H9 (cell line): ENCODE measurements around the gene IFT57. TPM values are rescaled to one million over a fixed set of nuclear protein-coding genes. Genes with fewer than 3 reads are reported as not detected.

Source experiments
- DNase-seq: peaks from one replicate; pipeline ENCODE4 v3.0.0-alpha.2; 2017
- H2AFZ ChIP-seq: one replicate; pipeline ENCODE4 v1.6.1; 2013; ENCODE audit warnings: mild to moderate bottlenecking, low read length, control low read depth, moderate library complexity
- H2AK5ac ChIP-seq: 2 replicates; pipeline ENCODE4 v1.6.1; 2013; ENCODE audit warnings: low read length, control low read depth, mixed read lengths; ENCODE audit not compliant: insufficient read length
- H2BK120ac ChIP-seq: one replicate; pipeline ENCODE4 v1.6.1; 2013; ENCODE audit warnings: low read depth, mild to moderate bottlenecking, low read length, control low read depth, inconsistent platforms; ENCODE audit not compliant: poor library complexity, severe bottlenecking
- H2BK12ac ChIP-seq: 2 replicates; pipeline ENCODE4 v1.6.1; 2013; ENCODE audit warnings: low read length, control low read depth, mixed read lengths, low read depth; ENCODE audit not compliant: insufficient read length
- H2BK15ac ChIP-seq: 2 replicates; pipeline ENCODE4 v1.6.1; 2013; ENCODE audit warnings: low read depth, low read length, control low read depth
- H2BK20ac ChIP-seq: one replicate; pipeline ENCODE4 v1.6.1; 2013; ENCODE audit warnings: low read depth, mild to moderate bottlenecking, low read length, control low read depth, inconsistent platforms; ENCODE audit not compliant: poor library complexity, severe bottlenecking
- H2BK5ac ChIP-seq: 2 replicates; pipeline ENCODE4 v1.6.1; 2013; ENCODE audit warnings: low read length, control low read depth, mixed read lengths; ENCODE audit not compliant: insufficient read length
- H3K14ac ChIP-seq: 2 replicates; pipeline ENCODE4 v1.6.1; 2013; ENCODE audit warnings: low read length, control low read depth; ENCODE audit not compliant: insufficient read depth
- H3K18ac ChIP-seq: 2 replicates; pipeline ENCODE4 v1.6.1; 2013; ENCODE audit warnings: low read depth, mild to moderate bottlenecking, mixed read lengths, low read length, control low read depth; ENCODE audit not compliant: insufficient read length
- H3K23ac ChIP-seq: 2 replicates; pipeline ENCODE4 v1.6.1; 2013; ENCODE audit warnings: low read length, control low read depth, mixed read lengths, low read depth; ENCODE audit not compliant: insufficient read length
- H3K23me2 ChIP-seq: 2 replicates; pipeline ENCODE4 v1.6.1; 2013; ENCODE audit warnings: low read depth, mild to moderate bottlenecking, mixed read lengths, low read length, control low read depth; ENCODE audit not compliant: insufficient read length, poor library complexity, severe bottlenecking
- H3K27ac ChIP-seq: 2 replicates; pipeline ENCODE4 v1.5.1; 2013; ENCODE audit warnings: low read length, control low read depth, mixed read lengths, low read depth; ENCODE audit not compliant: insufficient read length
- H3K27me3 ChIP-seq: 2 replicates; pipeline ENCODE4 v1.6.1; 2013; ENCODE audit warnings: low read length, control low read depth, inconsistent platforms; ENCODE audit not compliant: insufficient read depth
- H3K4ac ChIP-seq: 2 replicates; pipeline ENCODE4 v1.6.1; 2013; ENCODE audit warnings: low read depth, mild to moderate bottlenecking, control low read depth, inconsistent platforms, low read length, moderate library complexity
- H3K4me1 ChIP-seq: 2 replicates; pipeline ENCODE4 v1.6.1; 2013; ENCODE audit warnings: low read length, control low read depth, inconsistent platforms; ENCODE audit not compliant: insufficient read depth
- H3K4me2 ChIP-seq: 2 replicates; pipeline ENCODE4 v1.6.1; 2013; ENCODE audit warnings: low read length, control low read depth, mixed read lengths; ENCODE audit not compliant: insufficient read length, insufficient read depth
- H3K56ac ChIP-seq: 2 replicates; pipeline ENCODE4 v1.6.1; 2013; ENCODE audit warnings: low read depth, mild to moderate bottlenecking, mixed read lengths, low read length, control low read depth; ENCODE audit not compliant: insufficient read length
- H3K79me1 ChIP-seq: 2 replicates; pipeline ENCODE4 v1.6.1; 2013; ENCODE audit warnings: low read depth, mild to moderate bottlenecking, moderate library complexity, low read length, control low read depth, inconsistent platforms; ENCODE audit not compliant: insufficient read depth, poor library complexity, severe bottlenecking
- H3K79me2 ChIP-seq: 2 replicates; pipeline ENCODE4 v1.6.1; 2013; ENCODE audit warnings: low read length, control low read depth, inconsistent platforms; ENCODE audit not compliant: insufficient read depth
- H3K9ac ChIP-seq: 2 replicates; pipeline ENCODE4 v1.6.1; 2013; ENCODE audit warnings: low read length, control low read depth, mixed read lengths; ENCODE audit not compliant: insufficient read length; ENCODE audit errors: extremely low read depth
- H3K9me3 ChIP-seq: one replicate; pipeline ENCODE4 v1.6.1; 2013; ENCODE audit warnings: low read depth, low read length, inconsistent platforms; ENCODE audit not compliant: control insufficient read depth
- H3T11ph ChIP-seq: one replicate; pipeline ENCODE4 v1.6.1; 2013; ENCODE audit warnings: mild to moderate bottlenecking, low read length, control low read depth, inconsistent platforms
- H4K20me1 ChIP-seq: one replicate; pipeline ENCODE4 v1.6.1; 2013; ENCODE audit not compliant: control insufficient read depth, insufficient read length, insufficient read depth
- H4K5ac ChIP-seq: 2 replicates; pipeline ENCODE4 v1.6.1; 2013; ENCODE audit warnings: low read depth, mild to moderate bottlenecking, mixed read lengths, low read length, control low read depth; ENCODE audit not compliant: insufficient read length
- H4K8ac ChIP-seq: replicated peaks from 2 replicates; pipeline ENCODE4 v1.6.1; 2013; ENCODE audit warnings: low read length, control low read depth, mixed read lengths, low read depth; ENCODE audit not compliant: insufficient read length
- H4K91ac ChIP-seq: 2 replicates; pipeline ENCODE4 v1.6.1; 2013; ENCODE audit warnings: low read depth, mild to moderate bottlenecking, moderate library complexity, mixed read lengths, low read length, control low read depth; ENCODE audit not compliant: insufficient read length
- H3K27ac Mint-ChIP-seq, 3 experiments: 2 replicates in 2 of 3; 3 replicates in 1 of 3; pipeline ENCODE4 v1.8.0; 2020 to 2021; ENCODE audit warnings: mixed read lengths in 3 of 3, mild to moderate bottlenecking in 1 of 3, moderate library complexity in 1 of 3
- H3K27me3 Mint-ChIP-seq: 2 replicates; pipeline ENCODE4 v1.8.0; 2021; ENCODE audit warnings: low read depth, mild to moderate bottlenecking, moderate library complexity, mixed read lengths
- H3K36me3 Mint-ChIP-seq, 3 experiments: 2 replicates in 2 of 3; 3 replicates in 1 of 3; pipeline ENCODE4 v1.8.0; 2020 to 2021; ENCODE audit warnings: low read depth in 3 of 3, mixed read lengths in 3 of 3; ENCODE audit not compliant: insufficient read depth in 1 of 3
- H3K4me1 Mint-ChIP-seq, 2 experiments: 2 replicates each; pipeline ENCODE4 v1.8.0; 2020; ENCODE audit warnings: mixed read lengths in 2 of 2
- H3K4me3 Mint-ChIP-seq, 2 experiments: 2 replicates in 1 of 2; 3 replicates in 1 of 2; pipeline ENCODE4 v1.8.0; 2020 to 2021; ENCODE audit warnings: mild to moderate bottlenecking in 2 of 2, mixed read lengths in 2 of 2, moderate library complexity in 1 of 2
- H3K9me3 Mint-ChIP-seq, 2 experiments: 2 replicates in 1 of 2; 3 replicates in 1 of 2; pipeline ENCODE4 v1.8.0; 2020; ENCODE audit warnings: mild to moderate bottlenecking in 2 of 2, mixed read lengths in 2 of 2, moderate library complexity in 1 of 2
- CTCF ChIP-seq: fragments of 200-600 bp; sonication (generic); conservative IDR thresholded peaks from 3 replicates; pipeline ENCODE4 v1.8.0; 2021; ENCODE audit warnings: antibody characterized with exemption, mild to moderate bottlenecking
- total RNA-seq: library from RNA; stranded (reverse); gene quantifications from 2 replicates; pipeline ENCODE4 v1.2.1, GENCODE V29; 2021

IFT57 gene
- total RNA-seq, 1 experiment from 2014 or later = 21.4 TPM

GRCh38 chr3:108242776-108243175, 20.6 kb upstream of the IFT57 start:
- Histone ChIP-seq H3K14ac (no peak overlapping the region), H4K5ac (no peak overlapping the region), H3T11ph (no peak overlapping the region), H3K79me2 (no peaks in the 10 kb centered on the region), H3K18ac (no peak overlapping the region), H3K4me2 (no peak overlapping the region), H3K4ac (no peak overlapping the region), H2BK120ac (no peak overlapping the region), H3K79me1 (no peaks in the 10 kb centered on the region), H2BK5ac (no peak overlapping the region), H3K56ac (no peak overlapping the region), H3K4me1 (no peaks in the 10 kb centered on the region), H4K91ac (no peak overlapping the region), H3K23ac (no peak overlapping the region), H4K8ac (no peak overlapping the region), H4K20me1 (no peaks in the 10 kb centered on the region), H2BK12ac (no peak overlapping the region), H3K9me3 (no peaks in the 10 kb centered on the region), H2BK20ac (no peak overlapping the region), H3K27ac (no peak overlapping the region), H2AFZ (no peak overlapping the region), H2AK5ac (no peak overlapping the region), H3K9ac (no peak overlapping the region), H2BK15ac (no peak overlapping the region), H3K27me3 (no peaks in the 10 kb centered on the region), H3K23me2 (no peaks in the 10 kb centered on the region)
- no peaks in the 10 kb centered on the region; the same call in 1 of the 2 replicates for H3K27me3 Mint-ChIP-seq
- DNase-seq = no peak
- no peak for TF ChIP-seq CTCF
- peaks cover 5 to 6% (median 5%) of the 10 kb centered on the region in 3 experiments; a peak in 4 of 7 replicates for H3K36me3 Mint-ChIP-seq
- peaks cover 3% of the 10 kb centered on the region in 2 experiments; a peak in 1 of 4 replicates for H3K4me1 Mint-ChIP-seq
- no peak overlapping the region for H3K4me3 Mint-ChIP-seq
- H3K9me3 Mint-ChIP-seq = peaks cover 10 to 13% of the 10 kb centered on the region in 2 experiments
- H3K27ac Mint-ChIP-seq = no peak overlapping the region
